GM12873 (cell line): Measurements from ENCODE around the gene CARD14.

Source experiments
- CTCF ChIP-seq: IDR thresholded peaks from 2 replicates; pipeline ENCODE4 v1.5.1; 2012; ENCODE audit warnings: low read depth, mild to moderate bottlenecking, moderate library complexity, low read length, control low read depth; ENCODE audit not compliant: insufficient read depth; ENCODE audit errors: missing control alignments

Gene CARD14

GRCh38 chr17:80198144-80198661, 28.4 kb downstream of the CARD14 start:
- TF ChIP-seq CTCF: no peak

- no peak for TF ChIP-seq CTCF
Observed at GRCh38 chr17:80201446-80201845, 31.6 kb downstream of the CARD14 start.

GRCh38 chr17:80202197-80202596, 32.4 kb downstream of the CARD14 start:
- TF ChIP-seq CTCF: no peak

GRCh38 chr17:80203471-80203963, 33.7 kb downstream of the CARD14 start:
- TF ChIP-seq CTCF: no peak

- TF ChIP-seq CTCF: no peak
Observed at GRCh38 chr17:80204626-80205468, 35.0 kb downstream of the CARD14 start.

GRCh38 chr17:80205811-80206210, 36.0 kb downstream of the CARD14 start:
- no peak for TF ChIP-seq CTCF

- TF ChIP-seq CTCF: no peak
Observed at GRCh38 chr17:80208050-80208449, 38.2 kb downstream of the CARD14 start.
